Measurements from ENCODE around the gene USP6NL.

- TF ChIP-seq ATF2 (CRISPR knock-in tag; IDR thresholded peaks at IDR 0.05) (no peak), CBX5 (IDR thresholded peaks at IDR 0.05; ENCODE audit: borderline replicate concordance, low read depth) (no peak), NR2C2 (CRISPR knock-in tag; IDR thresholded peaks at IDR 0.05) (no peak), NR2C2 (tag; IDR thresholded peaks at IDR 0.05) (no peak), MXI1 (IDR thresholded peaks at IDR 0.05; ENCODE audit: low read depth, low read length) (no peak)
Observed at GRCh38 chr10:11602919-11603523, 8.4 kb downstream of the USP6NL start.
